Neural progenitor cell (in vitro differentiated cells): Measurements from ENCODE around the gene WDR1. TPM values are rescaled to one million over a fixed set of nuclear protein-coding genes. Genes with fewer than 3 reads are reported as not detected.
A peak's percentile ranks its signal among the peaks of the same experiment; 100 is the strongest.

ENCODE experiments used
- DNase-seq: peaks from one replicate; pipeline ENCODE4 v3.0.0-alpha.2; 2016; ENCODE audit warnings: low spot score
- H2AFZ ChIP-seq: fragments of 200-600 bp; sonication (generic); replicated peaks from 2 replicates; pipeline ENCODE4 v1.6.1; 2016; ENCODE audit warnings: antibody characterized with exemption
- H3F3A ChIP-seq: fragments of 200-600 bp; sonication (generic); 2 replicates; pipeline ENCODE4 v1.6.1; 2016; ENCODE audit warnings: antibody characterized with exemption, low read depth
- H3K27ac ChIP-seq: fragments of 200-600 bp; sonication (generic); 2 replicates; pipeline ENCODE4 v1.5.1; 2016; ENCODE audit warnings: mild to moderate bottlenecking
- H3K27me3 ChIP-seq: fragments of 200-600 bp; sonication (generic); 2 replicates; pipeline ENCODE4 v1.6.1; 2016; ENCODE audit warnings: mild to moderate bottlenecking, moderate library complexity
- H3K36me3 ChIP-seq: fragments of 200-600 bp; sonication (generic); 2 replicates; pipeline ENCODE4 v1.5.1; 2016
- H3K4me1 ChIP-seq: fragments of 200-600 bp; sonication (generic); 2 replicates; pipeline ENCODE4 v1.6.1; 2016; ENCODE audit warnings: mixed run types
- H3K4me2 ChIP-seq: fragments of 200-600 bp; sonication (generic); 2 replicates; pipeline ENCODE4 v1.6.1; 2016
- H3K4me3 ChIP-seq: fragments of 200-600 bp; sonication (generic); 2 replicates; pipeline ENCODE4 v1.5.1; 2016
- H3K79me2 ChIP-seq: fragments of 200-600 bp; sonication (generic); 2 replicates; pipeline ENCODE4 v1.6.1; 2016; ENCODE audit warnings: low read depth
- H3K9ac ChIP-seq: fragments of 200-600 bp; sonication (generic); 2 replicates; pipeline ENCODE4 v1.6.1; 2016
- H3K9me3 ChIP-seq: fragments of 200-600 bp; sonication (generic); 2 replicates; pipeline ENCODE4 v1.5.1; 2016; ENCODE audit warnings: low read depth
- H4K20me1 ChIP-seq: fragments of 200-600 bp; sonication (generic); 2 replicates; pipeline ENCODE4 v1.6.1; 2016; ENCODE audit warnings: low read depth
- H3K27ac Mint-ChIP-seq: 3 replicates; pipeline ENCODE4 v1.8.0; 2021; ENCODE audit warnings: mixed read lengths
- H3K27me3 Mint-ChIP-seq: 2 replicates; pipeline ENCODE4 v1.8.0; 2022; ENCODE audit warnings: low read depth, mild to moderate bottlenecking, inconsistent platforms, moderate library complexity, mixed read lengths; ENCODE audit not compliant: insufficient read depth
- H3K36me3 Mint-ChIP-seq: 3 replicates; pipeline ENCODE4 v1.8.0; 2021; ENCODE audit warnings: mixed read lengths
- H3K4me1 Mint-ChIP-seq: 3 replicates; pipeline ENCODE4 v1.8.0; 2021; ENCODE audit warnings: mixed read lengths
- H3K4me3 Mint-ChIP-seq: 3 replicates; pipeline ENCODE4 v1.8.0; 2021; ENCODE audit warnings: mild to moderate bottlenecking, moderate library complexity, mixed read lengths
- H3K9me3 Mint-ChIP-seq: 3 replicates; pipeline ENCODE4 v1.8.0; 2020; ENCODE audit warnings: mixed read lengths
- EZH2 ChIP-seq: fragments of 200-600 bp; sonication (generic); IDR thresholded peaks from 2 replicates; pipeline ENCODE4 v1.6.1; 2017; ENCODE audit warnings: antibody characterized with exemption, mild to moderate bottlenecking, moderate library complexity
- EZH2phosphoT487 ChIP-seq: fragments of 200-600 bp; sonication (generic); IDR thresholded peaks from 2 replicates; pipeline ENCODE4 v1.6.1; 2017; ENCODE audit warnings: antibody characterized with exemption
- total RNA-seq: library from RNA; depleted of rRNA; stranded (reverse); fragments of >200 nt; gene quantifications from 2 replicates; pipeline ENCODE4 v1.2.3, GENCODE V29; 2015; ENCODE audit warnings: low replicate concordance
- TF ChIP-seq, protein P1 (sequence below): fragments of 200-600 bp; sonication (generic); IDR thresholded peaks from 2 replicates; pipeline ENCODE4 v1.5.1; 2017; ENCODE audit warnings: antibody characterized with exemption, mild to moderate bottlenecking

Gene WDR1
- total RNA-seq, 1 donor from 2014 or later: 83.1 TPM

GRCh38 chr4:10051517-10052135 lies 65.0 kb downstream of the WDR1 start:
- H3K4me2 ChIP-seq: no peak overlapping the region
- no peaks in the 10 kb centered on the region for H3K27me3 ChIP-seq
- DNase-seq: peak; percentile 20
- H3K9me3 ChIP-seq: no peaks in the 10 kb centered on the region
- no peak overlapping the region for H3K27ac ChIP-seq
- no peak overlapping the region for H3K4me3 ChIP-seq
- TF ChIP-seq, protein P1, sequence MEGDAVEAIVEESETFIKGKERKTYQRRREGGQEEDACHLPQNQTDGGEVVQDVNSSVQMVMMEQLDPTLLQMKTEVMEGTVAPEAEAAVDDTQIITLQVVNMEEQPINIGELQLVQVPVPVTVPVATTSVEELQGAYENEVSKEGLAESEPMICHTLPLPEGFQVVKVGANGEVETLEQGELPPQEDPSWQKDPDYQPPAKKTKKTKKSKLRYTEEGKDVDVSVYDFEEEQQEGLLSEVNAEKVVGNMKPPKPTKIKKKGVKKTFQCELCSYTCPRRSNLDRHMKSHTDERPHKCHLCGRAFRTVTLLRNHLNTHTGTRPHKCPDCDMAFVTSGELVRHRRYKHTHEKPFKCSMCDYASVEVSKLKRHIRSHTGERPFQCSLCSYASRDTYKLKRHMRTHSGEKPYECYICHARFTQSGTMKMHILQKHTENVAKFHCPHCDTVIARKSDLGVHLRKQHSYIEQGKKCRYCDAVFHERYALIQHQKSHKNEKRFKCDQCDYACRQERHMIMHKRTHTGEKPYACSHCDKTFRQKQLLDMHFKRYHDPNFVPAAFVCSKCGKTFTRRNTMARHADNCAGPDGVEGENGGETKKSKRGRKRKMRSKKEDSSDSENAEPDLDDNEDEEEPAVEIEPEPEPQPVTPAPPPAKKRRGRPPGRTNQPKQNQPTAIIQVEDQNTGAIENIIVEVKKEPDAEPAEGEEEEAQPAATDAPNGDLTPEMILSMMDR: no peak
- TF ChIP-seq EZH2: no peak
- TF ChIP-seq EZH2phosphoT487: no peak
- H2AFZ ChIP-seq: no peak overlapping the region
- no peaks in the 10 kb centered on the region for H3F3A ChIP-seq
- Mint-ChIP-seq H3K4me3 (no peak overlapping the region), H3K27ac (no peak overlapping the region), H3K27me3 (peaks cover 17% of the 10 kb centered on the region), H3K9me3 (no peaks in the 10 kb centered on the region), H3K4me1 (peaks cover 42% of the 10 kb centered on the region), H3K36me3 (no peaks in the 10 kb centered on the region)
- H4K20me1 ChIP-seq: no peaks in the 10 kb centered on the region
- no peak overlapping the region for H3K9ac ChIP-seq
- H3K4me1 ChIP-seq: peaks cover 33% of the 10 kb centered on the region
- no peaks in the 10 kb centered on the region for H3K36me3 ChIP-seq
- H3K79me2 ChIP-seq: no peaks in the 10 kb centered on the region

DNA sequence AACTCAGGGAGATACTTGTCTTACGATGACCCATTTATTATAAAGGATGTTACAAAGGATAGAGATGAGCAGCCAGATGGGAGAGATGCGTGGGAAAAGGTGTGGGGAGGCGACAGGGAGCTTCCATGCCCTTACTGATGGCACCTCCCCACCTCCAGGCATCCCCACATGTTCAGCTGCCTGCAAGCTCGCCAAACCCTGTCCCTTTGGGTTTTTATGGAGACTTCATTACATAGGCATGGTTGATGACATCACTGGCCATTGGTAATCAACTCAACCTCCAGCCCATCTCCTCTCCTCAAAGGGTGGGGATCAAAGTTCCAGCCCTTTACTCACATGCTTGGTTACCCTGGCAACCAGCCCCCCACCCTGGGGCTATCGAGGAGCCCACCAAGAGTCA lies 65.9 kb downstream of the WDR1 start:
- H3K27me3 ChIP-seq: no peaks in the 10 kb centered on the region
- no peak overlapping the region for H3K27ac ChIP-seq
- Mint-ChIP-seq H3K4me1 (peaks cover 39% of the 10 kb centered on the region), H3K36me3 (no peaks in the 10 kb centered on the region), H3K27ac (no peak overlapping the region), H3K4me3 (no peak overlapping the region), H3K27me3 (peaks cover 16% of the 10 kb centered on the region), H3K9me3 (no peaks in the 10 kb centered on the region)
- no peaks in the 10 kb centered on the region for H3F3A ChIP-seq
- no peak overlapping the region for H2AFZ ChIP-seq
- no peak overlapping the region for H3K4me3 ChIP-seq
- no peak overlapping the region for H3K4me2 ChIP-seq
- TF ChIP-seq EZH2: no peak
- no peak for TF ChIP-seq EZH2phosphoT487
- TF ChIP-seq, protein P1: no peak
- DNase-seq: no peak
- H3K4me1 ChIP-seq: peaks cover 33% of the 10 kb centered on the region
- H3K79me2 ChIP-seq: no peaks in the 10 kb centered on the region
- no peaks in the 10 kb centered on the region for H3K36me3 ChIP-seq
- no peaks in the 10 kb centered on the region for H4K20me1 ChIP-seq
- H3K9ac ChIP-seq: no peak overlapping the region
- no peaks in the 10 kb centered on the region for H3K9me3 ChIP-seq

- Histone ChIP-seq H3K4me2 (no peak overlapping the region), H2AFZ (no peak overlapping the region), H3K36me3 (no peaks in the 10 kb centered on the region), H3K9ac (no peak overlapping the region), H3K79me2 (no peaks in the 10 kb centered on the region), H3K27ac (no peak overlapping the region), H3K27me3 (no peaks in the 10 kb centered on the region), H3K4me3 (no peak overlapping the region), H3K4me1 (peaks cover 33% of the 10 kb centered on the region), H3F3A (no peaks in the 10 kb centered on the region), H4K20me1 (no peaks in the 10 kb centered on the region), H3K9me3 (no peaks in the 10 kb centered on the region)
- H3K9me3 Mint-ChIP-seq: no peaks in the 10 kb centered on the region
- no peak overlapping the region for H3K4me3 Mint-ChIP-seq
- H3K27ac Mint-ChIP-seq: no peak overlapping the region
- no peak for DNase-seq
- H3K27me3 Mint-ChIP-seq: peaks cover 14% of the 10 kb centered on the region
- TF ChIP-seq EZH2phosphoT487: no peak
- no peak for TF ChIP-seq EZH2
- TF ChIP-seq, protein P1: no peak
- H3K36me3 Mint-ChIP-seq: no peaks in the 10 kb centered on the region
- peaks cover 37% of the 10 kb centered on the region for H3K4me1 Mint-ChIP-seq
Measured at GRCh38 chr4:10050261-10050661, 66.3 kb downstream of the WDR1 start.
